Lung microvascular endothelial cell (primary cell): ENCODE measurements around the gene GCH1. TPM values are rescaled to one million over a fixed set of nuclear protein-coding genes. Genes with fewer than 3 reads are reported as not detected.
"Not testable (repeated sequence)": the region's sequence is repeated elsewhere in the genome, so short reads cannot be mapped to it uniquely, and the experiment has no call there.

Experiments
- DNase-seq, 2 donors: peaks; one replicate each; pipeline versions ENCODE4 v3.0.0 to v3.0.0-alpha.2; 2010; ENCODE audit warnings: low read depth in 2 of 2
- total RNA-seq: library from RNA; depleted of rRNA; stranded (reverse); fragments of >200 nt; gene quantifications from 2 replicates; pipeline ENCODE4 v1.2.1, GENCODE V29; 2014

Gene GCH1
- total RNA-seq, 1 donor from 2014 or later: 12.7 TPM

DNA sequence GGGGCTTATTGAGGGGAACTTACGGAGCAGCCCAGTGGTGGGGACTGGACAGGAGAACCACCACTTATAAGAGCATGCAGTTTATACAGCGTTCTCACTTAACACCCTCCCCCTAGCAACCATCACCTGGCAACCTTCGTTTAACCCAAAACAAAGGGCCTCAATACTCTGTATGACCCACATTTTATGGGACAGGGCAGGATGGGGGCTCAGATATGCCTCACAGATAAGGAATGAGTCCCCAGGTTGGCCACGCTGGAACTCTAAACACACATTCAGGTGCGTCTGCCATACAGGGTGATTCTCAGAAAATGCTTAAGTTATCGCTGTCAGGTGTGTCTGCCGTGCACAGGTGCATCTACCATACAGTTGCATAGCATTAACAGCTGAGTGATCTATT is 99.2 kb downstream of the GCH1 start:
- DNase-seq: peak in 1 of 2 donors; percentile 32

- not testable (repeated sequence) for DNase-seq
Measured at GRCh38 chr14:54801482-54801881, 101.1 kb downstream of the GCH1 start.

- DNase-seq: no peak
Measured at GRCh38 chr14:54798465-54799124, 104.0 kb downstream of the GCH1 start.

DNA sequence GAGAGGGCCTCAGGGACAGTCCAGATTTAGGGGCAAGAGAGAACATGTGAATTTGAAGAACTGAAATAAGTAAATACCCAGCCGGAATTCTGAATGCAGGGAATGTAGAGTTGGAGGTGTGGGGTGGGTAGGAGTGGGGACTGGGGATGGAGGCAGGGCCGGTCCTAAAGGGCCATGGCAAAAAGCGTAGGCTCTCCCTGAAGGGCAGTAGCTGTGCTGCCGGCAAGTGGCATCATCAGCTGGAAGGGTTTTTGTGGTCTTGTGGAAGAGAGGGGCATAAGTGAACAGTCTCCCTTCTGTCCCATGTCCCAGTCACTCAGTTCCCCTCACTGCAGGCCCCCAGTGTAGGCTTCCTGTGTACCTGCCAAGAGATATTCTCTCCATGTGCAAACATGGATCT is 104.6 kb downstream of the GCH1 start:
- DNase-seq: no peak

DNA sequence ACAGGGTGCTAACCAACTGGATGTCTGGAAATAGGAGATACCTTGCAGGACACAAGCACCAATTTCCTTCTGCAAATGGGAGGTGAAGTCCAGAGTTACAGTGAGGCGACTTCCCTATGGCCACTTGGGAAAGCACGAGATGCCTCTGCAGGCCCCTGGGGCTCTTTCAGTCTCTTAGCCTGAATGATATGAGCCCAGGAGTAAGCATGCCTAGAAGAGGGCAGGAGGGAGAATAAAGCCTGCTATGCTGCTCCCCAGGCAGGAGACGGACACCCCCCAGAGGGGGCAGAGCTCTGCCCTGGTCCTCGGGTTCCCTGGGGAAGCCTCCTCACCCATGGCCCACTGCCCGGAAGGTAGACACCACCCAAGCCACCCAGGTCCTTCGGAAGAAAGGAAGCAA is 105.1 kb downstream of the GCH1 start:
- no peak for DNase-seq

DNA sequence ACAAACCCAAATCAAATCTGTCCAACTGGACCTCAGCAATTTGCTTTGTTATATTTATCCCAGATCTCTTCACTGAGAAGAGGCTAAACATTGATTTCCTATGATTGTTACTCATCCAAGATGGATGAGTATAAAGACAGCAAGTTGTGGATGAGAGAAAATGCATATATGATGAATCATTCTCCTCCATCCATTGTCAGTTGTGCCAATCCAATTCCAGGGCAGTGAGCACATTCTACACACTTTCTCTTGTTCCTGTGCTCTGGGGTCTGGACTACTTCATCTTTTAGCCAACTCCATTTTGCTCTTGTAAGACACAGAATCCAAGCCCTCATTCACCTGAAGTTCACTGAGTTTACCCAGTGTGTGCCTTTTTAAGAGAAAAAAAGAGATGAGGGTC is 105.7 kb downstream of the GCH1 start:
- DNase-seq: peak; percentile 15 to 72

GRCh38 chr14:54794796-54795195 is 107.8 kb downstream of the GCH1 start:
- no peak for DNase-seq

DNA sequence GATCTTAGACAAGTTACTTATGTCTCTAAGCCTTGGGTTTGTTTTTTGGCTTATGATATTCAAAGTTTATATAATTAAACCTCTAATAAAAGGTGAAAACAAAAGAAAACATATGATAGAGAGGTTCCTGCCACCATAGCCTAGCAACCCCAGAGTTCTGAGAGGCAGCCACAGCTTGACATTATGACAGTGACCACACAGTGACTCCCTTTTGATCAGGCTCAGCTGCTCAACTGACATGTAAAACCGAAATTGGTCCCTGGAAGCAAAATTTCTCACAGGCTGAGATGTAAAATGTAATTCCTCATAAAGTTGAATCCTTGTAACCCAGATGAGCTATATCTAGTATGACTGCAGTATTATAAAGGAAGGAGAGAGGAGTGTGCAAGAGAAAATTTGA is 108.5 kb downstream of the GCH1 start:
- no peak for DNase-seq

- DNase-seq: no peak
Measured at GRCh38 chr14:54792288-54792687, 110.3 kb downstream of the GCH1 start.

Other genes starting within 250 kb of the GCH1 start
- gene WDHD1, start 124.3 kb upstream of the GCH1 start, total RNA-seq: 3.2 and 5.4 TPM in 2 replicates
- 10.9 and 16.7 TPM in 2 replicates for gene SOCS4, start 124.4 kb upstream of the GCH1 start, total RNA-seq
- gene MAPK1IP1L, start 148.8 kb upstream of the GCH1 start, total RNA-seq: 12.2 and 13.9 TPM in 2 replicates
- 60.6 and 96.8 TPM in 2 replicates for gene LGALS3, start 226.4 kb upstream of the GCH1 start, total RNA-seq